HG02798 (cell line): Measurements from ENCODE around the gene RAB15.

Experiments used
- ATAC-seq: cut with Tn5 transposase; IDR thresholded peaks from one replicate; pipeline ENCODE4 v1.9.1; 2021; ENCODE audit warnings: mild to moderate bottlenecking; ENCODE audit not compliant: unreplicated experiment, poor library complexity

The RAB15 gene

GRCh38 chr14:64939817-64940190 lies 32.3 kb downstream of the RAB15 start:
- ATAC-seq = no peak

GRCh38 chr14:64938972-64939816 lies 32.9 kb downstream of the RAB15 start:
- ATAC-seq = no peak

DNA sequence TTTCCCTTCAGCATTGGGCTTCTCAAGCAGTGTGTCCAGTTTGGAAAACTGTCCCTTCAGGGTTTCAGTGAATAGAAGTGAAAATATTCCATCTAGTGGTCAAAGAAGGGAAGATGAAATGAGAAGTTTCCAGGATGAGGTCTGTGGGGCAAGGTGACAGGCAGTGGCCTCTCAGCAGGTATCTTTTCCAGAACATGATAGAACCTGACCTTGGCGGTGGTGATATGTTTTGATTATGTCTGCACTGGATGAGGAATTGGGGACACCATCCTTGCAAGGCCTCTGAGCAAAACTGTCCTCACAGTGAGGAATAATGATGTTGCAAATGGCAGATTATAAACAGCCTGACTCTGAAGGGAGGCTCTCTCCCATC lies 34.3 kb downstream of the RAB15 start:
- no peak for ATAC-seq

- ATAC-seq = peak; percentile 39
Measured at GRCh38 chr14:64937171-64937820, 34.8 kb downstream of the RAB15 start.

DNA sequence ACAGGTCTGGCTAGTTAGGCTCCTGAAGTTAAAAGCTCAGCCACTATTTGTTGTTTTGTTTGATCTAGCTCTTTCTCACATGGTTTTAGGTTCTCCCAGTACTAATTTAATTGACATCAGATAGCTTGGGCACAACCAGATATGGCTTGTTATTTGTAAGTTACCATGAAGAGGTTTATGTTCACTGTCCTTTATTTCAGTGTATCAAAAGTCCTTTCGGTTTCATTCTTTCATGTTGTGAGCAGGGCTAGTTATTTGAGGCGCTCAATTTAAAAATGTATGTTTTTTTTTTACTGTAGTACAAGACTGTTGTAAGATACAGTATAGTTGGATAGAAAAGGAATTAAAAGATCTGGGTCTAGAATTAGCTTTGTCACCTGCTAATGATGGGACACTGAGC lies 36.6 kb downstream of the RAB15 start:
- no peak for ATAC-seq

DNA sequence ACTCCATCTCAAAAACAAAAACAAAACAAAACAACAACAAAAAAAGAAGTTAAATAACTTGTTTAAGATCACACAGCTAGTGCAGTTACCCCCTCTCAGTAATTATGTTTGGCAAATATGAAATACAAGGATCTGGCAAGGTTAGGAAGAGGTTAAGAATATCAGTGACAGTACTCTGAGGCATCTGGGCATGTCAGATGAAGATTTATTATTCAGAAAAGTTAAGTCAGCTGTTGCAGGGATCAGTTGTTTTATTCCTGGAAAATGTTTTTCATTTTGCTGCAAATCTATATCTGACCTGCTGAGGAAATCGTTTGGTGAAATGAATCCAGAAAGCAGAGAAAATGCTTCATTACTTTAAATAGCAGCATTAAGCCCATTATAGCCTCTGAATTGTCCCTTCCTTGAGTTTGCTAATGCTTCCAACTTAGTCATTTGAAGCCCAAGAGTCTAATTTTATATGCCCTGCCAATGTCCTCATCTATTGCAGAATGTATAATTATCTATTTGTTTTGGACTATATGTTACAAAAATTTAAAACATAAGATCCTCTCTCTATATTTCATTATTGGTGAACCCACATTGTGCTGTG lies 37.7 kb downstream of the RAB15 start:
- ATAC-seq = no peak

DNA sequence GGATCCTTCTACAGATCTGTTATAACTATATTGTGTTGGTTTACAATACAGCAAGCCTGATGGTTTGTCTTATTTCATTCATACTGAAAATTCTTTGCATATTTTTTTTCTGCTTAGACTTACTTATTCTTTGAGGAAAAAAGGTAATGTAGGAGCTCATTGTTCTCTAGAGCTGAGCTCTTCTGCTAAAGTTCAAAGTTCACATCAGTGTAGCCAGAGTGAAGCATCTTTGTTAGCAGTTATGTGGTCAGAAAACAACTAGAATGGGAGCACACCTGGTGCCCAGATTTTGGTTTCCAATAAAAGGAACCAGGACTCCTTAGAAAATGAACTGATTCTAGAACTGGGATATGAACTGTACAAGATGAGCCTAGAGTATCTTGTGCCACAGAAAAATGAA lies 39.9 kb downstream of the RAB15 start:
- ATAC-seq = no peak

DNA sequence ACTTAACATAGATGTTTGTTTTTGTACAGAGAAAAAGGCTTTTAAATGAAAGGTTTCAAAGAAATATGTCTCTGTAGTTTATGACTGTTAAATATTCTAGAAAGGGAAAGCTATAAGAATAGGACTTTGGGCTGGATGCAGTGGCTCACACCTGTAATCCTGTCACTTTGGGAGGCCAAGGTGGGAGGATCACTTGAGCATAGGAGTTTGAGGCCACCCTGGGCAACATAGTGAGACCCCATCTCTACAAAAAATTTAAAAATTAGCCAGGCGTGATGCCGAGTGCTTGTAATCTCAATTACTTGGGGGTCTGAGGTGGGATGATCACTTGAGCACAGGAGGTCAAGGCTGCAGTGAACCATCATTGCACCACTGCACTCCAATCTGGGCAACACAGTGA lies 41.0 kb downstream of the RAB15 start:
- ATAC-seq = no peak

- no peak for ATAC-seq
Measured at GRCh38 chr14:64930085-64930843, 41.9 kb downstream of the RAB15 start.

DNA sequence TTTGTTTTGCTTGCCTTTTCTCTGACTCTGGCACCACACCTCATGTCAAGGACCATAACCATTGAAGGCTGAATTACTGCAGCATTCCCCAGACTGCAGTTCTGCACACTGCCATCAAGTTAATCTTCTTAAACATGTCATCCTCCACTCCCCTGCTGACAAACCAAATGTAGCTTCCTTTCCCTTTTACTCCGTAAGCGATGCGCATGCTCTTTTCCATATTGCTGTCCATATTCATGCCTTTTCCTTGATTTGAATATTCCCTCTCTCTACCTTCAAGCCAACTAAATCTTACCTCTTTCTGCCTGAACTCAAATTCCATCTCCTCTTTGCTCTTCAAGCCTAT lies 43.1 kb downstream of the RAB15 start:
- no peak for ATAC-seq

GRCh38 chr14:64928239-64929013 lies 43.7 kb downstream of the RAB15 start:
- ATAC-seq = peak; percentile 76

GRCh38 chr14:64927031-64927430 lies 45.1 kb downstream of the RAB15 start:
- ATAC-seq = no peak

- ATAC-seq = no peak
Measured at GRCh38 chr14:64926398-64926995, 45.6 kb downstream of the RAB15 start.

GRCh38 chr14:64923015-64923414 lies 49.1 kb downstream of the RAB15 start:
- ATAC-seq = no peak

- no peak for ATAC-seq
Measured at GRCh38 chr14:64920465-64920864, 51.7 kb downstream of the RAB15 start.

DNA sequence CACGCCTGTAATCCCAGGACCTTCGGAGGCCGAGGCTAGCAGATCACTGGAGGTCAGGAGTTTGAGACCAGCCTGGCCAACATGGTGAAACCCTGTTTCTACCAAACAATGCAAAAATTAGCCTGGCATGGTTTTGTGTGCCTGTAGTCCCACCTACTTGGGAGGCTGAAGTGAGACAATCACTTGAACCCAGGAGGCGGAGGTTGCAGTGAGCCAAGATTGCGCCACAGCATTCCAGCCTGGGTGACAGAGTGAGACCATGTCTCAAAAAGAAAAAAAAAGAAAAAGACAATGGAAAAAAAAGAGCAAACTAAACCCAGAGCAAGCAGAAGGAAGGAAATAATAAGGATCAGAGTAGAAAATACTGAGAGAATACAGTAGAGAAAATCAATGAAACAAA lies 52.5 kb downstream of the RAB15 start:
- ATAC-seq = no peak

- ATAC-seq = no peak
Measured at GRCh38 chr14:64919215-64919614, 52.9 kb downstream of the RAB15 start.

GRCh38 chr14:64918216-64918615 lies 53.9 kb downstream of the RAB15 start:
- ATAC-seq = no peak

GRCh38 chr14:64915797-64916196 lies 56.3 kb downstream of the RAB15 start:
- no peak for ATAC-seq

GRCh38 chr14:64915029-64915424 lies 57.1 kb downstream of the RAB15 start:
- ATAC-seq = no peak
